Ovary (tissue), 9 donors: ENCODE results near the gene RIOX2. TPM values are rescaled to one million over a fixed set of nuclear protein-coding genes. Genes with fewer than 3 reads are reported as not detected.
A peak's percentile ranks its signal among the peaks of the same experiment; 100 is the strongest.

ENCODE experiments used
- DNase-seq, 5 donors: peaks; one replicate each; pipeline ENCODE4 v3.0.0-alpha.2; 2019 to 2020
- H3K27ac ChIP-seq, 2 donors: fragments of 200-600 bp; one replicate each; pipeline versions ENCODE4 v1.5.1 to v1.8.0; 2019 to 2022
- H3K27me3 ChIP-seq: fragments of 200-600 bp; one replicate; pipeline ENCODE4 v1.8.0; 2022
- H3K36me3 ChIP-seq: fragments of 200-600 bp; sonication (generic); one replicate; pipeline ENCODE4 v1.5.1; 2019
- H3K4me1 ChIP-seq: one replicate; pipeline ENCODE4 v1.8.1; 2013; ENCODE audit warnings: mild to moderate bottlenecking, moderate library complexity; ENCODE audit not compliant: insufficient read depth
- H3K4me3 ChIP-seq: fragments of 200-600 bp; sonication (generic); one replicate; pipeline ENCODE4 v1.5.1; 2017
- H3K9me3 ChIP-seq, 2 donors: fragments of 200-600 bp in 1 of 2; sonication (generic) in 1 of 2; one replicate each; pipeline versions ENCODE4 v1.5.1 to v1.8.1; 2013 to 2019; ENCODE audit warnings: mild to moderate bottlenecking in 1 of 2, moderate library complexity in 1 of 2
- CTCF ChIP-seq, 3 donors: fragments of 450-650 bp in 2 of 3; fragments of 200-600 bp in 1 of 3; IDR thresholded peaks; one replicate each; pipeline versions ENCODE4 v1.5.1 to v1.8.0; 2016 to 2022; ENCODE audit warnings: antibody characterized with exemption in 3 of 3, mild to moderate bottlenecking in 1 of 3
- EP300 ChIP-seq: sonication (generic); formaldehyde crosslinking; IDR thresholded peaks from one replicate; pipeline ENCODE4 v1.6.1; 2017; ENCODE audit warnings: antibody characterized with exemption
- POLR2A ChIP-seq: fragments of 450-650 bp; IDR thresholded peaks from one replicate; pipeline ENCODE4 v1.6.1; 2017; ENCODE audit warnings: antibody characterized with exemption, mild to moderate bottlenecking, moderate library complexity
- WGBS, 3 donors: extraction: QIAGEN DNeasy Blood & Tissue Kit in 1 of 3; methylation state at CpG; one replicate each; pipeline versions ENCODE4 v1.1.5 to v1.1.7; 2013 to 2017; 5-methylcytosine and 5-hydroxymethylcytosine counted together
- intact Hi-C, 4 donors: fragments of 100-400 bp; cut with DNase I; formaldehyde crosslinking; loops; one replicate each; pipeline versions ENCODE4 v1.11.0 to v1.15.1; 2022 to 2023
- polyA plus RNA-seq, 2 donors: library from polyadenylated mRNA; stranded (reverse); fragments of 200-250 nt in 1 of 2; fragments of 350-450 nt in 1 of 2; fragmentation: Illumina TruSeq in 1 of 2; extraction: RNeasy Lipid Tissue Mini Kit (QIAGEN cat#74804) in 1 of 2; gene quantifications; one replicate each; pipeline ENCODE4 v1.2.3, GENCODE V29; 2013 to 2014
- total RNA-seq, 7 donors: library from RNA; depleted of rRNA in 2 of 7; stranded (reverse); fragments of >200 nt in 2 of 7; fragmentation: NEBNext Ultra II Directional in 3 of 7; extraction: Animal tissue kit (Norgen Biotek cat#: 25700) in 3 of 7; gene quantifications; one replicate each; pipeline versions ENCODE4 v1.1.0 to v1.2.4, GENCODE V29; 2016 to 2023
- donor health status: DM: no; HTN: no; CAD: no; lungs with moderate emphysema.
- donor health status: DM: no; HTN: no; CAD: no.
- donor health status: Bipolar disorder and iron deficiency.
- donor health status: DM: yes; HTN: yes; CAD: no.
- donor health status: DM: no; HTN: no; CAD: no.
- donor health status: DM: yes; HTN: yes; CAD: no.

Gene RIOX2
- total and polyA plus RNA-seq, 9 donors = 10.3 to 36.7 (median 22.7) TPM

DNA sequence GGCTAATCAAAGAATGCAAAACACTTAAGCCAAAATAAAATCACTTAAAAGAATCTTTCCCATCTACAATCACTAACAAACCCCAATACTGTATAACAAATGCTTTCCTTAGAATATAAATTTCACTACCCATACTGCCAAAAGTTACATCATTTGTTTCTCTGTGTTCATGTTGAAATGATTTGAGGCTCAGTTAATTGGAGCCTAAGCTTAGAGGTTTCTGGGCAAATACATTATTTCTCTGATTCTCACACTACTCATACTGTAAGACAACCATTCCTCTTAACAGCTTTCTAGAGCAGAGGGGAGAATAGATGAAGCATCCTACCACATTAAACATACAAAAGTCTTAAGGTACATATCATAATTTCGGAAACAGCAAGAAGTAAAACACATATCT, 2.1 kb downstream of the RIOX2 start:
- intact Hi-C loops = no loop called here
- Histone ChIP-seq H3K4me1 (no peaks in the 10 kb centered on the region), H3K4me3 (no peak overlapping the region), H3K27ac (peak overlapping the region in 1 of 2 donors; percentile 32), H3K27me3 (no peaks in the 10 kb centered on the region), H3K9me3 (no peaks in the 10 kb centered on the region), H3K36me3 (no peaks in the 10 kb centered on the region)
- DNase-seq = no peak
- TF ChIP-seq CTCF (IDR thresholded peaks at IDR 0.05) (no peak), POLR2A (no peak), EP300 (no peak)
- WGBS, 3 donors = 69 to 85% (median 76%) methylated on average over 1 of the region's 1 CpG

DNA sequence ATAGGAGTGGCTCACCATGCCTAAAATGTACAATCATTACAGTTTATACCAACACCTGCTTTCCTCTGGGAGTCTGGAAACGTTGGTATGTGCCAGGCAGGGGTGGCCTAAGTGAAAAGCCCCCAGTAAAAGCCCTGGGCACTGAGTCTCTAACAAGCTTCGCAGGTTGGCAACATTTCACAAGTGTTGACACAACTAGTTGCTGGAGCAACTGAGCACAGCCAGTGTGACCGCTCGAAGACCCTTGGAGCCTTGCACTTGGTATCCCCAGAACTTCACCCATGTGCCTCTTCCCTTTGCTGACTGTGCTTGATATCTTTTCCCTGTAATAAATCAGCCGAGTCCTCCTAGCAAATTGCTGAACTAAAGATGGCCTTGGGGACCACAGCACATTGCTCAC, 2.7 kb downstream of the RIOX2 start:
- intact Hi-C loops = no loop called here

GRCh38 chr3:97968376-97968775, 3.9 kb downstream of the RIOX2 start:
- no peak overlapping the region for H3K27ac ChIP-seq
- TF ChIP-seq POLR2A (no peak), EP300 (no peak), CTCF (IDR thresholded peaks at IDR 0.05) (no peak)
- H3K4me1 ChIP-seq = no peaks in the 10 kb centered on the region
- no peaks in the 10 kb centered on the region for H3K36me3 ChIP-seq
- H3K4me3 ChIP-seq = no peak overlapping the region
- no peak for DNase-seq
- H3K27me3 ChIP-seq = no peaks in the 10 kb centered on the region
- no peaks in the 10 kb centered on the region for H3K9me3 ChIP-seq
- intact Hi-C loops = no loop called here
- WGBS, 3 donors = 48 to 78% (median 74%) methylated on average over 1 of the region's 1 CpG

More for the DNA sequence above, 2.7 kb downstream of the RIOX2 start:
- H3K4me3 ChIP-seq = no peak overlapping the region
- TF ChIP-seq POLR2A (no peak), EP300 (no peak), CTCF (IDR thresholded peaks at IDR 0.05) (no peak)
- no peaks in the 10 kb centered on the region for H3K27me3 ChIP-seq
- H3K4me1 ChIP-seq = no peaks in the 10 kb centered on the region
- DNase-seq = no peak
- H3K27ac ChIP-seq = no peak overlapping the region
- no peaks in the 10 kb centered on the region for H3K9me3 ChIP-seq
- H3K36me3 ChIP-seq = no peaks in the 10 kb centered on the region
- 60 to 76% (median 74%) methylated on average over 5 of the region's 5 CpGs for WGBS, 3 donors

- intact Hi-C loops = no loop called here
These were observed 4.3 kb downstream of the RIOX2 start for GRCh38 chr3:97967966-97968365.

More at GRCh38 chr3:97967966-97968365, 4.3 kb downstream of the RIOX2 start:
- WGBS, 3 donors = 85 to 89% (median 89%) methylated on average over 8 of the region's 8 CpGs
- H3K27me3 ChIP-seq = no peaks in the 10 kb centered on the region
- H3K9me3 ChIP-seq = no peaks in the 10 kb centered on the region
- no peak overlapping the region for H3K27ac ChIP-seq
- H3K4me3 ChIP-seq = no peak overlapping the region
- H3K36me3 ChIP-seq = no peaks in the 10 kb centered on the region
- no peak for TF ChIP-seq EP300
- TF ChIP-seq POLR2A = no peak
- no peak for TF ChIP-seq CTCF (IDR thresholded peaks at IDR 0.05)
- no peaks in the 10 kb centered on the region for H3K4me1 ChIP-seq
- DNase-seq = no peak
